H1 (cell line): ENCODE measurements around the gene CDKN2B-AS1. TPM values are rescaled to one million over a fixed set of nuclear protein-coding genes. Genes with fewer than 3 reads are reported as not detected.

Experiments used
- CTCF ChIA-PET: fragments of 300-600 bp; sonication (Branson Sonifier 250); formaldehyde crosslinking; loops from one replicate; lab custom pipeline; 2021; ENCODE audit not compliant: partially characterized antibody; lab: Charles Lee
- POLR2A ChIA-PET: fragments of 300-600 bp; sonication (Branson Sonifier 250); formaldehyde crosslinking; loops from one replicate; lab custom pipeline; 2021; ENCODE audit warnings: inconsistent platforms; ENCODE audit not compliant: partially characterized antibody; lab: Charles Lee
- DNase-seq, 2 experiments: peaks; one replicate each; pipeline versions ENCODE4 v3.0.0 to v3.0.0-alpha.2; 2010 to 2022; ENCODE audit warnings: low spot score in 2 of 2, low read depth in 1 of 2, mixed read lengths in 1 of 2
- FAIRE-seq: peaks from 2 replicates; lab custom pipeline; 2011; peaks lifted over from hg19 to GRCh38; lab: Jason Lieb, UNC
- H2AFZ ChIP-seq: 2 replicates; pipeline ENCODE4 v1.8.1; 2012; ENCODE audit warnings: low read length, inconsistent platforms
- H2AK5ac ChIP-seq: 2 replicates; pipeline ENCODE4 v1.6.1; 2013; ENCODE audit warnings: low read depth, low read length
- H2BK120ac ChIP-seq: replicated peaks from 2 replicates; pipeline ENCODE3; 2013; ENCODE audit warnings: low read depth, low read length, inconsistent platforms
- H2BK12ac ChIP-seq: 2 replicates; pipeline ENCODE4 v1.6.1; 2013; ENCODE audit warnings: low read depth, low read length
- H2BK15ac ChIP-seq: 2 replicates; pipeline ENCODE4 v1.6.1; 2013; ENCODE audit warnings: low read length
- H2BK20ac ChIP-seq: 2 replicates; pipeline ENCODE4 v1.6.1; 2013; ENCODE audit warnings: low read length
- H2BK5ac ChIP-seq: 2 replicates; pipeline ENCODE4 v1.6.1; 2013; ENCODE audit warnings: low read depth, low read length
- H3K14ac ChIP-seq: 2 replicates; pipeline ENCODE4 v1.6.1; 2013; ENCODE audit warnings: inconsistent platforms; ENCODE audit not compliant: insufficient read length
- H3K18ac ChIP-seq: 2 replicates; pipeline ENCODE4 v1.6.1; 2013; ENCODE audit warnings: low read length; ENCODE audit errors: extremely low read depth
- H3K23ac ChIP-seq: 2 replicates; pipeline ENCODE4 v1.6.1; 2013; ENCODE audit warnings: inconsistent platforms; ENCODE audit not compliant: insufficient read length
- H3K23me2 ChIP-seq: 2 replicates; pipeline ENCODE4 v1.6.1; 2013; ENCODE audit warnings: low read depth, low read length
- H3K27ac ChIP-seq: 2 replicates; pipeline ENCODE4 v1.6.1; 2011; ENCODE audit warnings: low read depth, low read length, inconsistent platforms
- H3K27me3 ChIP-seq, 4 experiments: replicated peaks in 1 of 4; 1 replicate in 1 of 4; 2 replicates in 3 of 4; pipeline versions ENCODE4 v1.6.1 to v1.8.1; 2011 to 2013; ENCODE audit warnings: low read length in 3 of 4, mild to moderate bottlenecking in 3 of 4, inconsistent platforms in 2 of 4, mixed read lengths in 2 of 4, moderate library complexity in 1 of 4; ENCODE audit not compliant: control insufficient read depth in 3 of 4, insufficient read depth in 3 of 4; ENCODE audit errors: extremely low read depth in 1 of 4
- H3K36me3 ChIP-seq, 4 experiments: 2 replicates each; pipeline versions ENCODE4 v1.6.1 to v1.8.1; 2011 to 2013; ENCODE audit warnings: mild to moderate bottlenecking in 4 of 4, low read length in 3 of 4, moderate library complexity in 2 of 4, control low read depth in 1 of 4, inconsistent platforms in 1 of 4; ENCODE audit not compliant: insufficient read depth in 4 of 4, control insufficient read depth in 2 of 4
- H3K4ac ChIP-seq: replicated peaks from 2 replicates; pipeline ENCODE3; 2013; ENCODE audit warnings: low read length, low read depth, mixed read lengths, inconsistent platforms; ENCODE audit not compliant: insufficient read length
- H3K4me1 ChIP-seq, 4 experiments: replicated peaks in 1 of 4; 1 replicate in 1 of 4; 2 replicates in 3 of 4; pipeline versions ENCODE4 v1.6.1 to v1.8.1; 2011 to 2013; ENCODE audit warnings: low read length in 3 of 4, inconsistent platforms in 2 of 4, mixed read lengths in 1 of 4; ENCODE audit not compliant: insufficient read depth in 4 of 4, control insufficient read depth in 3 of 4
- H3K4me2 ChIP-seq, 2 experiments: 2 replicates each; pipeline versions ENCODE4 v1.6.1 to v1.8.1; 2011 to 2013; ENCODE audit warnings: low read depth in 2 of 2, low read length in 2 of 2, control low read depth in 1 of 2, inconsistent platforms in 1 of 2, mild to moderate bottlenecking in 1 of 2; ENCODE audit not compliant: insufficient read depth in 1 of 2
- H3K4me3 ChIP-seq, 4 experiments: fragments of 200-600, 300-600 bp in 1 of 4; sonication (generic), shearing (Covaris generic), sonication (Bioruptor Twin) in 1 of 4; 2 replicates each; pipeline versions ENCODE4 v1.5.1 to v1.8.1; 2011 to 2016; ENCODE audit warnings: low read length in 4 of 4, low read depth in 3 of 4, control low read depth in 2 of 4, inconsistent platforms in 2 of 4, mild to moderate bottlenecking in 2 of 4, mixed read lengths in 1 of 4, moderate library complexity in 1 of 4; ENCODE audit not compliant: insufficient read depth in 2 of 4; ENCODE audit errors: extremely low read depth in 1 of 4
- H3K56ac ChIP-seq: replicated peaks from 2 replicates; pipeline ENCODE3; 2013; ENCODE audit warnings: low read depth, mild to moderate bottlenecking, mixed read lengths, low read length, inconsistent platforms; ENCODE audit not compliant: insufficient read length
- H3K79me1 ChIP-seq: 2 replicates; pipeline ENCODE4 v1.6.1; 2013; ENCODE audit warnings: low read depth, low read length, control low read depth
- H3K79me2 ChIP-seq, 2 experiments: 2 replicates each; pipeline versions ENCODE4 v1.6.1 to v1.8.1; 2012 to 2013; ENCODE audit warnings: low read length in 2 of 2, mild to moderate bottlenecking in 2 of 2, inconsistent platforms in 1 of 2; ENCODE audit not compliant: insufficient read depth in 2 of 2, control insufficient read depth in 1 of 2
- H3K9ac ChIP-seq, 4 experiments: replicated peaks in 1 of 4; 1 replicate in 1 of 4; 2 replicates in 3 of 4; pipeline versions ENCODE4 v1.6.1 to v1.8.1; 2011 to 2013; ENCODE audit warnings: low read depth in 3 of 4, low read length in 3 of 4, control low read depth in 2 of 4, mild to moderate bottlenecking in 2 of 4, moderate library complexity in 2 of 4, inconsistent platforms in 1 of 4; ENCODE audit errors: extremely low read depth in 1 of 4
- H3K9me3 ChIP-seq, 2 experiments: 2 replicates each; pipeline versions ENCODE4 v1.6.1 to v1.8.1; 2012 to 2013; ENCODE audit warnings: mild to moderate bottlenecking in 2 of 2, moderate library complexity in 2 of 2, control low read depth in 1 of 2, inconsistent platforms in 1 of 2, low read depth in 1 of 2, low read length in 1 of 2, mixed read lengths in 1 of 2; ENCODE audit not compliant: insufficient read depth in 2 of 2
- H4K20me1 ChIP-seq, 2 experiments: replicated peaks in 1 of 2; 2 replicates each; pipeline versions ENCODE3 to v1.8.1; 2011 to 2013; ENCODE audit warnings: inconsistent platforms in 2 of 2, low read length in 2 of 2, mild to moderate bottlenecking in 1 of 2; ENCODE audit not compliant: insufficient read depth in 2 of 2, control insufficient read depth in 1 of 2
- H4K5ac ChIP-seq: 2 replicates; pipeline ENCODE4 v1.6.1; 2013; ENCODE audit warnings: low read length, low read depth, mixed read lengths, inconsistent platforms; ENCODE audit not compliant: insufficient read length
- H4K8ac ChIP-seq: 2 replicates; pipeline ENCODE4 v1.8.0; 2013; ENCODE audit warnings: mild to moderate bottlenecking, moderate library complexity, low read length, inconsistent platforms; ENCODE audit not compliant: insufficient read depth; ENCODE audit errors: extremely low read depth
- H4K91ac ChIP-seq: replicated peaks from 2 replicates; pipeline ENCODE3; 2013; ENCODE audit warnings: low read length, mixed read lengths, inconsistent platforms; ENCODE audit not compliant: insufficient read length
- JUN ChIP-seq: IDR thresholded peaks from 2 replicates; pipeline ENCODE4 v1.6.1; 2011; ENCODE audit warnings: low read depth, mild to moderate bottlenecking, improper control_type of control experiment, low read length
- WGBS, 2 experiments: shearing (Covaris generic) in 1 of 2; methylation state at CpG; one replicate each; pipeline versions ENCODE4 v1.1.6 to v1.1.7; 2013 to 2015; ENCODE audit warnings: low lambda C conversion rate in 2 of 2, mixed read lengths in 2 of 2, inconsistent platforms in 1 of 2, low coverage in 1 of 2, missing lambda C conversion rate in 1 of 2; ENCODE audit not compliant: insufficient replicate concordance in 2 of 2, insufficient coverage in 1 of 2, insufficient read length in 1 of 2; ENCODE audit errors: extremely low coverage in 1 of 2, missing lambda C conversion rate in 1 of 2; 5-methylcytosine and 5-hydroxymethylcytosine counted together
- polyA plus RNA-seq, 7 experiments: library from polyadenylated mRNA; depleted of rRNA in 3 of 7; stranded (reverse) in 5 of 7; unstranded in 2 of 7; fragments of >200 nt in 5 of 7; fragments of 200-250 nt in 2 of 7; gene quantifications; 1 replicate in 5 of 7; 2 replicates in 1 of 7; 4 replicates in 1 of 7; pipeline versions ENCODE4 v1.2.1 to v1.2.3, GENCODE V29; 2011 to 2013; ENCODE audit warnings: missing spikeins in 2 of 7, mixed read lengths in 2 of 7
- total RNA-seq: library from RNA; stranded (reverse); fragmentation: NEBNext Ultra II Directional; extraction: Animal tissue kit (Norgen Biotek cat#: 25700); gene quantifications from 2 replicates; pipeline ENCODE4 v1.2.1, GENCODE V29; 2021

Gene CDKN2B-AS1
- total and polyA plus RNA-seq, 2 of the 8 experiments (the other 6 are each of a cell fraction or from before 2014, with no cell fraction given) = not detected

DNA sequence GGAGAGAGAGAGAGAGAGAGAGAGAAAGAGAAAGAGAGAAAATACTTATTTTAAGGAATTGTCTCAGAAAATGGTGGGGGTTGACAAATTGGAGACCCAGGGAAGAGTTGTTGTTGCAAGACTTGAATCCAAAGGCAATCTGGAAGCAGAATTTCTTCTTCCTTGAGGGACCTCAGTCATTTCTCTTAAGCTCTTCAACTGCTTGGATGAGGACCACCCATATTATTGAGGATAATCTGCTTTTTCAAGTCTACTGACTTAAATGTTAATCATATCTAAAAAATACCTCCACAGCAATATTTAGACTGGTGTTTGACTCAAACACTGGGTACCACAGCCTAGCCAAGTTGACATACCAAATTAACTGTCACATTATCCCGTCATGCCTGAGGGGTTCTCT lies 2.9 kb downstream of the CDKN2B-AS1 start:
- H2AFZ ChIP-seq = no peak overlapping the region
- H4K5ac ChIP-seq = no peak overlapping the region
- H2BK12ac ChIP-seq = no peak overlapping the region
- no peaks in the 10 kb centered on the region for H3K79me1 ChIP-seq
- H3K9me3 ChIP-seq = no peaks in the 10 kb centered on the region
- POLR2A ChIA-PET = no interaction called here
- H2BK20ac ChIP-seq = no peak overlapping the region
- no peak overlapping the region for H4K91ac ChIP-seq
- no peak overlapping the region for H3K4ac ChIP-seq
- H3K27ac ChIP-seq = no peak overlapping the region
- peaks cover 25% of the 10 kb centered on the region for H3K23me2 ChIP-seq
- H2BK15ac ChIP-seq = no peak overlapping the region
- CTCF ChIA-PET = interaction anchor here (0.7 to 3.3 kb wide), 3 partner anchors 10 to 14 kb away, joined by 3 to 39 read pairs (median 4); partner anchors contain the start of gene CDKN2B
- H3K79me2 ChIP-seq = no peaks in the 10 kb centered on the region
- no peak overlapping the region for H4K8ac ChIP-seq
- no peak overlapping the region for H3K18ac ChIP-seq
- H3K14ac ChIP-seq = no peak overlapping the region
- no peak overlapping the region for H3K4me3 ChIP-seq
- no peak overlapping the region for H3K23ac ChIP-seq
- H3K56ac ChIP-seq = no peak overlapping the region
- no peak overlapping the region for H2AK5ac ChIP-seq
- H2BK120ac ChIP-seq = no peak overlapping the region
- H4K20me1 ChIP-seq = peaks cover 0 to 11% of the 10 kb centered on the region in 2 experiments
- no peaks in the 10 kb centered on the region for H3K36me3 ChIP-seq
- peaks cover 4 to 26% (median 10%) of the 10 kb centered on the region in 4 experiments; a peak in 6 of 7 replicates for H3K4me1 ChIP-seq
- H3K27me3 ChIP-seq = peaks cover 14 to 54% (median 39%) of the 10 kb centered on the region in 4 experiments
- FAIRE-seq (no peak), DNase-seq (no peak)
- H2BK5ac ChIP-seq = no peak overlapping the region
- WGBS, 2 experiments = 77% methylated on average over 1 of the region's 1 CpG; no CpG with 5 or more reads in 1 of the 2 experiments
- H3K9ac ChIP-seq = no peak overlapping the region
- no peak overlapping the region; a peak in 1 of 4 replicates for H3K4me2 ChIP-seq
- TF ChIP-seq JUN = no peak
